CD14-positive monocyte (primary cell): ENCODE results near the gene SUSD4. TPM values are rescaled to one million over a fixed set of nuclear protein-coding genes. Genes with fewer than 3 reads are reported as not detected.

Experiments used
- DNase-seq, 3 donors: peaks; one replicate each; pipeline ENCODE4 v3.0.0-alpha.2; 2011 to 2022
- H2AFZ ChIP-seq: 2 replicates; pipeline ENCODE4 v1.6.0; 2012; ENCODE audit warnings: mild to moderate bottlenecking, low read depth, low read length, inconsistent platforms; ENCODE audit not compliant: insufficient read depth, poor library complexity, severe bottlenecking
- H3K27ac ChIP-seq, 2 donors: 1 replicate in 1 of 2; 2 replicates in 1 of 2; pipeline ENCODE4 v1.5.1; 2012 to 2013; ENCODE audit warnings: low read length in 2 of 2, control low read depth in 1 of 2, inconsistent platforms in 1 of 2, low read depth in 1 of 2, mild to moderate bottlenecking in 1 of 2
- H3K27me3 ChIP-seq, 2 donors: one replicate each; pipeline versions ENCODE4 v1.6.0 to v1.6.1; 2011 to 2013; ENCODE audit warnings: low read length in 2 of 2; ENCODE audit not compliant: control insufficient read depth in 2 of 2, insufficient read depth in 2 of 2
- H3K36me3 ChIP-seq, 2 donors: replicated peaks in 1 of 2; 1 replicate in 1 of 2; 2 replicates in 1 of 2; pipeline versions ENCODE4 v1.5.1 to v1.6.1; 2012 to 2013; ENCODE audit warnings: low read length in 2 of 2, control low read depth in 1 of 2, inconsistent platforms in 1 of 2, mild to moderate bottlenecking in 1 of 2; ENCODE audit not compliant: insufficient read depth in 2 of 2, control insufficient read depth in 1 of 2
- H3K4me1 ChIP-seq, 2 donors: 1 replicate in 1 of 2; 2 replicates in 1 of 2; pipeline versions ENCODE4 v1.5.1 to v1.6.1; 2012 to 2013; ENCODE audit warnings: low read length in 2 of 2, control low read depth in 1 of 2, inconsistent platforms in 1 of 2, mild to moderate bottlenecking in 1 of 2, moderate library complexity in 1 of 2; ENCODE audit not compliant: insufficient read depth in 2 of 2, control insufficient read depth in 1 of 2
- H3K4me2 ChIP-seq: replicated peaks from 2 replicates; pipeline ENCODE3; 2012; ENCODE audit warnings: low read length, moderate library complexity, mild to moderate bottlenecking; ENCODE audit not compliant: poor library complexity, severe bottlenecking; ENCODE audit errors: extremely low read depth
- H3K4me3 ChIP-seq, 3 experiments: fragments of 200-600 bp in 1 of 3; sonication (generic) in 1 of 3; replicated peaks in 1 of 3; 1 replicate in 2 of 3; 2 replicates in 1 of 3; pipeline ENCODE4 v1.5.1; 2011 to 2013; ENCODE audit warnings: low read length in 3 of 3, mild to moderate bottlenecking in 3 of 3, control low read depth in 2 of 3, low read depth in 2 of 3, inconsistent platforms in 1 of 3, moderate library complexity in 1 of 3
- H3K79me2 ChIP-seq: 2 replicates; pipeline ENCODE4 v1.6.0; 2012; ENCODE audit warnings: mild to moderate bottlenecking, control low read depth, inconsistent platforms, low read length, moderate library complexity; ENCODE audit not compliant: insufficient read depth
- H3K9ac ChIP-seq: 2 replicates; pipeline ENCODE4 v1.6.0; 2017; ENCODE audit warnings: low read length, mild to moderate bottlenecking; ENCODE audit not compliant: insufficient read depth, poor library complexity, severe bottlenecking
- H3K9me3 ChIP-seq, 2 donors: replicated peaks in 1 of 2; 1 replicate in 1 of 2; 2 replicates in 1 of 2; pipeline versions ENCODE4 v1.5.1 to v1.6.1; 2012 to 2013; ENCODE audit warnings: low read length in 2 of 2, control low read depth in 1 of 2; ENCODE audit not compliant: control insufficient read depth in 1 of 2, insufficient read depth in 1 of 2
- H4K20me1 ChIP-seq: 2 replicates; pipeline ENCODE4 v1.6.0; 2012; ENCODE audit warnings: mild to moderate bottlenecking, low read length, control low read depth, moderate library complexity; ENCODE audit not compliant: insufficient read depth
- H3K27ac Mint-ChIP-seq, 7 donors: one replicate each; pipeline ENCODE4 v1.8.0; 2020; ENCODE audit warnings: mild to moderate bottlenecking in 7 of 7, mixed read lengths in 7 of 7, moderate library complexity in 6 of 7, inconsistent platforms in 2 of 7
- H3K27me3 Mint-ChIP-seq, 3 donors: one replicate each; pipeline ENCODE4 v1.8.0; 2021 to 2022; ENCODE audit warnings: low read depth in 3 of 3, mild to moderate bottlenecking in 3 of 3, mixed read lengths in 3 of 3, moderate library complexity in 3 of 3, inconsistent platforms in 1 of 3
- H3K36me3 Mint-ChIP-seq, 2 donors: one replicate each; pipeline ENCODE4 v1.8.0; 2020; ENCODE audit warnings: mixed read lengths in 2 of 2, inconsistent platforms in 1 of 2, mild to moderate bottlenecking in 1 of 2
- H3K4me1 Mint-ChIP-seq: one replicate; pipeline ENCODE4 v1.8.0; 2020; ENCODE audit warnings: mild to moderate bottlenecking, mixed read lengths
- H3K4me3 Mint-ChIP-seq, 2 donors: one replicate each; pipeline ENCODE4 v1.8.0; 2020; ENCODE audit warnings: mild to moderate bottlenecking in 2 of 2, mixed read lengths in 2 of 2, moderate library complexity in 1 of 2
- H3K9me3 Mint-ChIP-seq, 7 donors: one replicate each; pipeline ENCODE4 v1.8.0; 2020 to 2022; ENCODE audit warnings: mixed read lengths in 7 of 7, mild to moderate bottlenecking in 6 of 7, moderate library complexity in 6 of 7, inconsistent platforms in 2 of 7
- CTCF ChIP-seq: fragments of 200-600 bp; IDR thresholded peaks from one replicate; pipeline ENCODE4 v1.8.0; 2022; ENCODE audit warnings: antibody characterized with exemption, mild to moderate bottlenecking
- WGBS: methylation state at CpG from one replicate; pipeline ENCODE4 v1.1.5; 2013; ENCODE audit warnings: missing lambda C conversion rate; ENCODE audit not compliant: insufficient coverage; 5-methylcytosine and 5-hydroxymethylcytosine counted together
- intact Hi-C, 2 donors: fragments of 100-400 bp; cut with micrococcal nuclease; formaldehyde crosslinking; loops; one replicate each; pipeline versions ENCODE4 v1.15.0 to v1.15.1; 2023
- polyA plus RNA-seq, 3 donors: library from polyadenylated mRNA; depleted of rRNA in 1 of 3; unstranded in 2 of 3; stranded (reverse) in 1 of 3; fragments of 300-500 nt in 2 of 3; fragments of >200 nt in 1 of 3; fragmentation: Illumina TruSeq in 2 of 3; gene quantifications; 1 replicate in 2 of 3; 2 replicates in 1 of 3; pipeline ENCODE4 v1.2.3, GENCODE V29; 2012 to 2021

The SUSD4 gene
- polyA plus RNA-seq, 3 donors = 0.34 to 0.92 (median 0.50) TPM

- no peak overlapping the region for H3K27ac ChIP-seq
- Mint-ChIP-seq H3K27ac (no peak overlapping the region), H3K4me1 (peaks cover 5% of the 10 kb centered on the region), H3K27me3 (peaks cover 1 to 3% (median 2%) of the 10 kb centered on the region in 3 donors), H3K9me3 (peaks cover 0 to 1% (median 0%) of the 10 kb centered on the region in 7 donors), H3K36me3 (no peaks in the 10 kb centered on the region), H3K4me3 (no peak overlapping the region)
- H3K4me2 ChIP-seq = no peak overlapping the region
- no peak overlapping the region for H2AFZ ChIP-seq
- 100% methylated on average over 1 of the region's 1 CpG for WGBS
- DNase-seq = no peak
- no peak overlapping the region for H3K9ac ChIP-seq
- TF ChIP-seq CTCF = no peak
- intact Hi-C loops = no loop called here
- no peaks in the 10 kb centered on the region for H3K9me3 ChIP-seq
- no peaks in the 10 kb centered on the region for H3K79me2 ChIP-seq
- H3K36me3 ChIP-seq = no peaks in the 10 kb centered on the region
- H3K27me3 ChIP-seq = no peaks in the 10 kb centered on the region
- no peak overlapping the region for H3K4me3 ChIP-seq
- H3K4me1 ChIP-seq = peaks cover 5 to 8% of the 10 kb centered on the region in 2 donors
- H4K20me1 ChIP-seq = no peaks in the 10 kb centered on the region
These were observed 32.0 kb downstream of the SUSD4 start for GRCh38 chr1:223331929-223332328.

- no peaks in the 10 kb centered on the region for H3K36me3 ChIP-seq
- peaks cover 5 to 8% of the 10 kb centered on the region in 2 donors for H3K4me1 ChIP-seq
- no peak overlapping the region for H2AFZ ChIP-seq
- no peaks in the 10 kb centered on the region for H3K27me3 ChIP-seq
- Mint-ChIP-seq H3K9me3 (peaks cover 0 to 1% (median 0%) of the 10 kb centered on the region in 7 donors), H3K4me3 (no peak overlapping the region), H3K4me1 (peaks cover 5% of the 10 kb centered on the region), H3K36me3 (no peaks in the 10 kb centered on the region), H3K27me3 (peaks cover 2 to 3% (median 3%) of the 10 kb centered on the region in 3 donors), H3K27ac (no peak overlapping the region)
- no peak overlapping the region for H3K9ac ChIP-seq
- 75% methylated on average over 4 of the region's 4 CpGs for WGBS
- H3K4me3 ChIP-seq = no peak overlapping the region
- TF ChIP-seq CTCF = no peak
- no peak overlapping the region for H3K4me2 ChIP-seq
- DNase-seq = no peak
- no peak overlapping the region for H3K27ac ChIP-seq
- no peaks in the 10 kb centered on the region for H4K20me1 ChIP-seq
- H3K9me3 ChIP-seq = no peaks in the 10 kb centered on the region
- no peaks in the 10 kb centered on the region for H3K79me2 ChIP-seq
- intact Hi-C loops = no loop called here
These were observed 32.7 kb downstream of the SUSD4 start for GRCh38 chr1:223331301-223331700.
